GM20431 (cell line): ENCODE data around the gene ITGAE.
"Not testable (repeated sequence)": the region's sequence is repeated elsewhere in the genome, so short reads cannot be mapped to it uniquely, and the experiment has no call there.

Experiments used
- in situ Hi-C: fragments of 300-500 bp; cut with MseI, MboI; formaldehyde crosslinking; loops from one replicate; pipeline ENCODE4 v1.15.0; 2020; ENCODE audit warnings: low sequenced_read_pairs; ENCODE audit not compliant: unreplicated experiment

Gene ITGAE

DNA sequence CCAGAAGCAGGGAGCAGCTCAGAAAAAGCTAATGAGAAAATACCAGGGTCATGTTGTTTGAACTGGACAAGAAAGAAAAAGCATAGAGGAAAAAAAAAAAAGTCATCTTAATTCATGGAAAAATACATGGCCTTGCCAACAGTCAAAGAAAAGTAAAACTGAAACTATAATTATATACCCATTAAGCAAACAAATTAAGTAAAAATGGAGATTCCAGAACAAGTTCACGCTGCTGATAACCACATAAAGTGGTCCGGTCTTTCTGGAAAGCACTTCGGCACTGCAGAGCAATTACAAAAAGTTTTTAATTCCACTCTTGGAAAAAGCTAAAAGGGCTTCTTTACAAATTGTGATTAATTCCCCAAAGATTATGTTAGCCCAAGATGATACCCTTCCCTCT, 92.6 kb downstream of the ITGAE start:
- in situ Hi-C loops, result no loop called here

DNA sequence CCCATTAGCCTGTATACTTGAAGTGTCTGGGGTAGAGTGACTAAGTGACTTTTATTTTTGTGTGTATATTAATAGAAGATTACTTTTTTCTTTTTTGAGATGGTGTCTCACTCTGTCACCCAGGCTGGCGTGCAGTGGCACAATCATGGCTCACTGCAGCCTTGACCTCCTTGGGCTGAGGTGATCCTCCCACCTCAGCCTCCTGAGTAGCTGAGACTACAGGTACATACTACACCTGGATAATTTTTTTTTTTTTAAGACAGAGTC, 95.3 kb downstream of the ITGAE start:
- in situ Hi-C loops, result not testable (repeated sequence)

DNA sequence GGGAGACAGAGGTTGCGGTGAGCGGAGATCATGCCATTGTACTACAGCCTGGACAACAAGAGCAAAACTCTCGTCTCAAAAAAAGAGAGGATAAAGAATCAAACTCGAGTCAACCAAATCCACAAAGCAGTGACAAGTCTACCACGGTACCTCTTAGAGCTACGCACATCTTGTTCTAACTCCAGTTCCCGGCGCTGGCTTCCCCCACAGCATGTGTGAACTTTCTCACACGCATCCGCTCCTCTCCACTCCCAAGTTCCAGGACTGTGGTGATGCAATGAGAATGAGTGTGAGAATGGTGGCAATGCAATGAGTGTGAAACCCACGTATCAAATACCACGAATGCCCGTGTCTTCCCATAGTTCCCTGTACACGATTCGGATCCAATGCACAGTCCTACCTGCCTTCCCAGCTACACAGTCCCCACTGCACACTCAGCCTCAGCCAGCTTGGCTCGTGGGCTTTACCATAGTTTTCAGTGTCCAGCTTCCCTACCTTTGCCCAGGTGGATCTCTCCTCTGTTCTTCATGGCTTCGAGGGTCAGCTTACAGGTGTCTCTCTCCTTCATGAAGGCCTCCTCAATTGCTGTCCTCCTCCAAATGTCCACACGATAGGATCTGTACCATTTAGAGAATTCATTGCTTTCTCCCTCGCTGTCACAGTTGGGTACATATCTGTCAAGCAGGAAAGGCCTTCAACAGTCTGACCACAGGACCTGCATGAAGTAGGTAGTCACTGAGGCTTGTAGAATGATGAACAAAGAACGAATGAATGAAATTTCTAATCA, 95.9 kb downstream of the ITGAE start:
- in situ Hi-C loops, result no loop called here

DNA sequence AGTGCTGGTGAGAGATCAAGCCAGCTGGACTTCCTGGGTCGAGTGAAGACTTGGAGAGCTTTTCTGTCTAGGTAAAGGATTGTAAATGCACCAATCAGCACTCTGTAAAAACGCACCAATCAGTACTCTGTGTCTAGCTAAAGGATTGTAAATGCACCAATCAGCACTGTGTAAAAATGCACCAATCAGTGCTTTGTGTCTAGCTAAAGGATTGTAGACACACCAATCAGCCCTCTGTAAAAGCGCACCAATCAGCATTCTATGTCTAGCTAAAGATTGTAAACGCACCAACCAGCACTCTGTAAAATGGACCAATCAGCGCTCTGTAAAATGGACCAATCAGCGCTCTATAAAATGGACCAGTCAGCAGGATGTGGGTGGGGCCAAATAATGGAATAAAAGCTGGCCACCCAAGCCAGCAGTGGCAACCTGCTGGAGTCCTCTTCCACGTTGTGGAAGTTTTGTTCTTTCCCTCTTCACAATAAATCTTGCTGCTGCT, 98.9 kb downstream of the ITGAE start:
- in situ Hi-C loops, result not testable (repeated sequence)

DNA sequence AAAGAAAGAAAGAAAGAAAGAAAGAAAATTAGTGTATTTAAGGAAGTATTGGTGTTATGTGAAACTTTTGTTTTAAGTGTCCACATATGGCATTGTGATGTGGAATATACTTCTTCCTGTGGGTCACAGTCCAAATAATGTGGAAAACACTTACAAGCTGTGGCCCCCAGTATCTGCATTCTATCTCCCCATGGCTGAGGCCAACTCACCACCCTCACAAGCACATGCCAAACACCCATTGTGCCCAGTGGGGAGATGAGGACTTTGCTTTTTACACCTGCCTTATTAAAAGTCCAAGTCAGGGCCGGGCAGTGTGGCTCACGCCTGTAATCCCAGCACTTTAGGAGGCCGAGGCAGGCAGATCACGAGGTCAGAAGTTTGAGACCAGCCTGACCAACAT, 101.0 kb downstream of the ITGAE start:
- in situ Hi-C loops, result no loop called here

DNA sequence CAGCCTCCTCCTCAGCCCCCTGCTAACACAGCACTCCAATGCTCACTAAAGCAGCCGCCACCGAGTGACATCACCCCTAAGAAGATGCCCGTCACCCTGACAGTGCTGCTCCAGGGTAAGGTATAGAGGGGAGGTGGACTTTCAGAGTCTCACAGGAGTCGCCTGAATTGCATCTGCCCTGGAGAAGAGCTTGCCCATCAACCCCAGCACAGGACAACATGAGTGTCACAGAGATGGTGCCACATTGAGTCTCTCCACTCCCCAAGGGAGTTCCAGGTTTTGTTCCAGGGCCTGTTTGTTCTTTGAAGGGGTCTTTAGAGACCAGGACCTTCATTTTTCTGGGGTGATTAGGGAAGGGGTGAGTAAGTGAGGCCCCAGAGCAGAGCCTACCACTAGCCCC, 102.8 kb downstream of the ITGAE start:
- in situ Hi-C loops, result no loop called here

DNA sequence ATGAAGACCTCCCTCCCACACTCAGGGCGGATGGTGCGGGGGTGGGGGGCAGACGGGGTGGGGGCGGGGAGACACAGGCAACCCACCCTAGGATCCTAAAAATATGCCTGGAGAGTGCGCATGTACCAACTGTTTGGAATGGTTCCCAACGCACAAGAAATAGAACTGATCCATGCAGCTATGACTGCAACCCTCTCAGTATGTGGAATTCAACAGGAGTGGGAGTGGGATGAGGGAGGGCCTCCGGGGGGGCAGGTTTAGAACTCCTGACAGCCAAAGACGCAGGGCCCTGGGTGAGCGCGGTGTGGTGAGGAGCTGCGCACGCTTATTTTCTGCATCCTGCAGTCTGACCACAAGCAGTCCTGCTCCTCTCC, 103.9 kb downstream of the ITGAE start:
- in situ Hi-C loops, result no loop called here

DNA sequence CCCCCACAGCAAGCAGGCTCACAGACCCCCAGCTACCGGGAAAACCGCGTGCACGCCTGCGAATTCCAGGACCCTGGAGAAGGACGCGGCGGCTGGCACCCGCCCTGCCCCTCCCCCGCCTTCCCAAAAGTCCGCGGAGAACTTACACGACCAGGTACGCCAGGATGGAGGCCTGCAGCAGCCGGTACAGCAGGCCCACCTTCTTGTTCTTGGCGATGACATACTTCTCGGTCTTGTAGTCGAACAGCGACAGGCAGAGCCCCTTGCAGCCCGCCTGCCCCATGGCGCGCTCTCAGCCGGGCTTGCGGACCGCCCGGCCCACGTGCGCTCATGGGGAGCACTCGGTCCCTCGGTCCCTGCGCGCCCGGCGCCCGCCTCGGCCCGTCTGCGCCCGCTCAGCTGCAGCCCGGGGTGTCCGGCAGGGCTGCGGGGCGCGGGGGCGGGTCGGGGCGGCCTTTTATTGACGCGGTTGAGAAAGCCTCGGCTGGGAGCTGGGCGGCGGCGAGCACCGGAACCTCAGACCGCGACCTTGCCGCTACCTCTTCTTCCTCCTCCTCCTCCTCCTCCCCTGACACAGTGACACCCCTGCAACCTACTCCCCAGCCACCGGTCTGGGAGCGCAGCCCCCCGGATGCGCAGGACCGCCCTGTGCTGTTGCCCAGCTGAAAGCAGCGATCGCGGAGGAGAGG, 105.1 kb downstream of the ITGAE start, which contains the start of gene P2RX5:
TSS of gene P2RX5 (minus strand) at position 433 of the 689 bp plus-strand sequence. CDS start at position 283, 150 bp downstream.
- in situ Hi-C loops, result no loop called here

DNA sequence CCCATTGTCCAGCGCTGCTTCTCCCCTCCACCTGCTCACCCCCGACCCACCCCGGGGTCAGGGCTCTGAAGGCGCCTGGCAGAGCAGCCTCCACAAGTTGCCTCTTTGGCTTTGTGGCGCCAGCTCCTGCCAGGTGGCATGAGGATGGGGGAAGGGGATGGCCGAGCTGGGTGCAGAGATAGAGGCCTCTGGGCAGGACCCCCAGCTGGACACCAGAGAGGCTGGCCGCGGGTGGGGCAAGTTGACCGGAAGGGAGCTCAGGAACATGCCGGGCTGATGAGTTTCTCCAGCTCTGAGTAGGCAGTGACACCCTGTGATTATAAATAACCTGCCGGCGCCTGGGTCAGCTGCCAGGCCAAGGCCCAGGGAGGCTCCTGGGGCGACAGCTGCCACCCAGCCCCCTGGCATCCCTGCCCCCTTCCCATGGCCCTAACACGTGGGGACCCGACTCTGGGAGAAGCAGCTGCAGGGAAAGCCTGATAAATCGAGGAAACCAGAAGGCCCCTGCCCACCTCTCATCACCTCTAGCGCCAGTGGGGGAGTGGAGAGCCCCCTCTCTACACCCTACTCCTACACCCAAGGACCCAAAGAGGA, 105.8 kb downstream of the ITGAE start:
- in situ Hi-C loops, result no loop called here

DNA sequence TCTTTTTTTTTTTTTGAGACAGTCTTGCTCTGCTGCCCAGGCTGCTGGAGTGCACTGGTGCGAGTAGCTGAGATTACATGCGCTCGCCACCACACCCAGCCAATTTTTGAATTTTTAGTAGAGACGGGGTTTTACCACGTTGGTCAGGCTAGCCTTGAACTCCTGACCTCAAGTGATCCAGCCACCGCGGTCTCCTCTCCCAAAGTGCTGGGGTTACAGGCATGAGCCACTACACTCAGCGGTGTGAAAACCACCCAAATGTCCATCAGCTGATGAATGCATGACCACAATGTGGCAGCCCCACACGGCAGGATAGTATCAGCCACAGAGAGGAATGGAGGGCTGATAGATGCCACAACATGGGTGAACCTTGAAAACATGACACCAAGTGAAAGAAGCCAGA, 107.2 kb downstream of the ITGAE start:
- in situ Hi-C loops, result no loop called here

DNA sequence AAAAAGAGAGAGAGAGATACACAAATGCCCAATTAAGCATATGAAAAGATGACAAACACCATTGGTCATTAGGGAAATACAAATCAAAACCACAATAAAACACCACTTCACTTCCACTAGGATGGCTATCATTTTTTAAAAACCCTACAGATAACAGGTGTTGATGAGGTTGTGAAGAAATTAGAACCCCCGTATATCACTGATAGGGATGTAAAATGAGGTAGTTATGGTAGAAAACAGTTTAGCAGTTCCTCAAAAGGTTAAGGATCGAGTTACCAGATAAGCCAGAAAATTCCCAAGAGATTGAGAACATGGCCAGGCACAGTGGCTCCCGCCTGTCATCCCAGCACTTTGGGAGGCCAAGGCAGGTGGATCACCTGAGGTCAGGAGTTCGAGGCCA, 107.8 kb downstream of the ITGAE start:
- in situ Hi-C loops, result no loop called here

DNA sequence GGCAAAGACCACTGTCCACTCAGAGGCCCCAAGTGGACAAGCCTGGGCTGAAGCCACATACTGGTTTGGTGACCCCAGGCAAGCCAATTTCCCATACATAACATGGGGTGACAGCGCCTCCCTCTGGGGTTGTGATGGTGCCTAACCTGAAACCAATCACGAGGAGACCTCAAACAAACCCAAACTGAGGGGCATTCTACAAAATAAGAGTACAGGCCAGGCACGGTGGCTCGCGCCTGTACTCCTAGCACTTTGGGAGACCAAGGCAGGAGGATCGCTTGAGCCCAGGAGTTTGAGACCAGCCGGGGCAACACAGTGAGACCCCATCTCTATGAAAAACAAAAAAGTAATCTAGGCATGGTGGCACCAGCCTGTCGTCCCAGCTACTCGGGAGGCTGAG, 108.6 kb downstream of the ITGAE start:
- in situ Hi-C loops, result no loop called here

DNA sequence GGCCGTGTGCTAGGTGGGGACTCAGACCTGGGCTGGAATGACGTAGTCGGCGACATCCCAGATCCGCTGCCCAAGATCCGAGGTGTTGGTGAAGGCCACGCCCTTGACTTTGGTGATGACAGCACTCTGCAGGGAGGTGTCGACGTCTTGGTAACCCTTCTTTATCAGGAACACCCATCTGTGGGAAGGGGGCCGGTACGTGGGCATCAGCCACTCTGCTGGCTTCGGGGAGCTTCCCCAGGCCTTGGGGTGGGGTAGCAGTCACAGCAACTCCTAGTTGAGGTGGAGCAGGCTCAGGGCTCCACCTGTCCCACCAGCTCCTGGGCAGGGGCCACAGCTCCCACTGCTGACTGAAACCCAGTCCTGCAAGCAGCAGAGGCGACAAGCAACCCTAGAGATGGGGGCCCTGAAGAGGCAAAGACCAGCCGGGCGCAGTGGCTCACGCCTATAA, 109.3 kb downstream of the ITGAE start:
- in situ Hi-C loops, result no loop called here

DNA sequence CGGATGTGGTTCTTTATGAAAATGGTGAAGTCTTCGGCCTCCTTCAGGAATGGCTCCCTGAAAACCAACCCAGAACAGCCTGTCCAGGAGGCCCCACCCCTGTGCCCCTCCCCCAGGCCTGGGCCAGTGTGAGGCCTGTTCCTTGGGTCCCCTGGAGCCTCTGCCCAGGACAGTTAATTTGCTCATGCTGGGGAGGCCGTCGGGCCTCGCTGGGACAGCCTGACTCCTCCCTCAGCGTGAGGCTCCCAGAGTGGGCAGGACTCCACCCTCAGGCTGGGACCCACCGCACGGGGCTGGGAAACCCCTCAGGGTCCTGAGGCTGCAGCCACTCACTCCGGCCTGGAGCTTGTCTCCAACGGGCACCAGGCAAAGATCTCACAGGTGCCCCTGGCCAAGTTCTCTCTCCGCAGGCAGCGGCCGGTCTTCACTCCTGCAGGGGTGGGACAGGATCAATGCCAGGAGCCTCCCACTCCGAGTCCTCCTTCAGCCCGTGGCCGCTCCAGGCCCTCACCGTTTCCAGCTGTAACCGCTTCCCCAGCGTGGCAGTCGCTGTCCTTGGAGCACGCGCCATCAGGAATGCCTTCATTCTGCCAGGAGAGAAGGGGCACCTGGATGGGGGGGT, 110.8 kb downstream of the ITGAE start:
- in situ Hi-C loops, result no loop called here

DNA sequence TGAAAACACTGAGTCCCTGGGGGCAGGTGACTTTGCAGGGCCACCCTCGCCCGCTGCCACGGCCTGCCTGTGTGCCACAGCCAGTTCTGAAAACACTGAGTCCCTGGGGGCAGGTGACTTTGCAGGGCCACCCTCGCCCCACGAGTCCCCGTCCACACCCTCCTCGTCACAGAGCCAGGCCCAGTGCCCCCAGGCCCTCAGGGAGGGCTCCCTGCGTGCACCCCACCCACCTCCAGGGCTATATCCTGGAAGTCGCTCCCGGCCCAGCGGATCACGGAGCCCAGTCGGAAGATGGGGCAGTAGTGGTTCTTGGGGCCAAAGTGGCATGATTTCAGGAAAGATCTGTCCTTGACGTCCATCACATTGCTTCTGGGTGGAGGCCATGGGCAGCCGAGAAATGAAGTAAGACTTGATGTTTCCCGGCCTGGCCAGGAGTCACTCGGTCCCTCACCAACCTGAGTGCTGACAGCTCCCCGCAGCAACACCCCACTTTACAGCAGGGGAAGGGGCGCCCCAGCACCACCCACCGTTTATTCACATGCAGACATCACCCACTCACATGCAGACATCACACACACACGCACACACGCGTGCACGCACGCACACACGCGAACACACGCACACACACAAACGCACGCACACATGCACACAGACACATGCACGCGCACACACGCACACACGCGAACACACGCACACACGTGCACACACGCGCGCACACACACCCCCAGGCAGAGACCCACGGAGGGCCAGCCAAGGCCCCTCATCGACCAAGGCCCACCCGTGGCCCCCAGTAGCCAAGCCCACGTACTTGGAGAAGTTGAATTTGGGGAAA, 111.5 kb downstream of the ITGAE start:
- in situ Hi-C loops, result no loop called here

DNA sequence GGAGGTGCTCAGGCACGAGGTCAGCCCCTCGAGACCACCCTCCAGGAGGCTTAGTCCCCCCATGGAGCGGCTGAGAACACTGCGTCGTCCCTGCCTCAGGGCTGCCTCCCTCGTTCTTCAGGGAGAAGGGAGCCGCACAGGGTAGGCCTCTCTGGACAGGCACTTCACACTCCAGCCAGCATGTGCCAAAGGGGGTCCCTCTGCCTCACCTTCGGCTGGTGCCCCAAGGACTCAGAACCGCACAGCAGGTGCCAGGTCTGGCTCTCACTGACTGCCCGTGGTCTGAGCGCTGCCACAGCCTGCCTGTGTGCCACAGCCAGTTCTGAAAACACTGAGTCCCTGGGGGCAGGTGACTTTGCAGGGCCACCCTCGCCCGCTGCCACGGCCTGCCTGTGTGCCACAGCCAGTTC, 112.1 kb downstream of the ITGAE start:
- in situ Hi-C loops, result no loop called here

DNA sequence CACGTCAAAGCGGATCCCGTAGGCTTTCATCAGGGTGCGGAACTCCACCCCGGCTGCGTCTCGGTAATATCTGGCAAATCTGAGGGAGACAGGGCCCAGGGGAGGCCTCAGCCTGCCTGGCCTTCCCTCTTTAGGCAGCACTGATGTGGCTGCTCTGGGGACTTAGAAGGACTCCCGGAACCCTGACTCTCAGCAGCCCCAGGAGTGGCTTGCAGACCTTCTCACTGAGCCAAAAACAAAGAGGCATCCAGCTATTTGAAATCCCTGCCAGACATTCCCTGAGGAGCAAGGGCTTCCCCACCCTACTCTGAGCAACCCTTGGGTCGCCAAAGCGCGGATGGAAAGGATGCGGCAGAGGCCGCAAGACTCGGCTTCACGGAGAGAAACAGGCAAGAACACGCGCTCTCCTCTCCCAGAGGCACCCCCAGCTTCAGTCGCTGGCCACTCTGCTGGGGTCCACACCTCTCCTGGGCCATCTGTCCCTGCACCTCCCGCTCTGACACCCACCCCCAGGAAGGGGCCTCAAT, 112.9 kb downstream of the ITGAE start:
- in situ Hi-C loops, result no loop called here

DNA sequence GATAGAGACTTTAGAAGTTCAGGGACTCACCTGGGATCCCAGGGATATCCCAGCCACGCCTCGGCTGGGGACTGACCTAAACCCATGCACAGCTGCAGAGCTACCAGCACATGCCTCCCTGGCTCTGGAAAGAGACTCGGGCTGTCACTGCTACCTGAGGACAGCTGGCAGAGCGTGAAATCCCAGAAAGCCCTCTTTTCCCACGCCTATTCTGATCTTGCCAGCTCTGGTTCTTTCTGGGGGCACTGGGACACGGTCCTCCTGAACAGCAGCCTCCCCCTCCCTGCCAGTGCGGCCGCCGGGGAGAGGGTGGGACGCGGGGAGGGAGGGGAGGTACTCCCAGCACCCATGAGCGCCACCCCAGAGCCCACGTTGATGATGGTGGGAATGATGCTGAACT, 115.8 kb downstream of the ITGAE start:
- in situ Hi-C loops, result no loop called here

DNA sequence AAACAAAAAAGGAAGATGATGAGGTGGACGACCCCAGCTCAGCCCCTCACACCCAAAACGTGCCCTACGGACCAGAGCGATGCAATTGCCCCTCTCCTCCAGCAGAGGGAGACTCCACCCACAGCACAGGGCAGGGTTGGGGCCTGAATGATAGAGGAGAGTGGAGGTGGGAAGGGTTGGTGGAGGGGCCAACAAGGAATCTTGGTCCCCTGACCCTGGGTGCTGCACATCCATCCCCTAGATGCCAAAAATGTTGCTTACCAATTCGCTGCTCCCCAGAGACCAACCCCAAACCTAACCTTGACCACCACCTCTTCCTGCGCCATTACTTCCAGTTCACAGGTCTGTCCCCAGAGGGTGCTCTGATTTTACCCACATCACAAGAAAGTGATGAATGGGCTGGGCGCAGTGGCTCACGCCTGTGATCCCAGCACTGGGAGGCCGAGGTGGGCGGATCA, 117.9 kb downstream of the ITGAE start:
- in situ Hi-C loops, result no loop called here

DNA sequence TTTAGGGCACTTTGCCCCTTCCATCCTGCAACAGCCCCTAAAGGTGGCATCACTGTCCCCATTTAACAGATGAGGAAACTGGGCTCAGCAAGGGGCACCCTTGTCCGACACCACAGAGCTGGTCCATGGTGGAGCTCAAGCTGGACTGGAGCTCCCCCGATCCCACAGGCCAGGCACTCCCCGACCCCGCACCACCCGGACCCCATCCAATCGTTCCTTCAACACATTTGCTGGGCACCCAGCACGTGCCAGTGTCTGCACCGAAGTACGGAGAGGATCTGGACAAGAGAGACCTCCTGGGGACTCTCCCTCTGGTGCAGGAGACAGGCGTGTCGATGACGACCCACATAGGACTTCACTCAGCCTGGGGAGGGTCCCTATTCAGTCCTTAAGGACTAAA, 119.0 kb downstream of the ITGAE start:
- in situ Hi-C loops, result no loop called here
